ENCODE data around the gene GRIK4.

- TF ChIP-seq CTCF (IDR thresholded peaks at IDR 0.05) = no peak
- no peak for TF ChIP-seq EZH2 (IDR thresholded peaks at IDR 0.05)
Measured at GRCh38 chr11:120875986-120876385, 364.4 kb downstream of the GRIK4 start.
